GM12878 (cell line): ENCODE measurements around the gene TRIM61. TPM values are rescaled to one million over a fixed set of nuclear protein-coding genes. Genes with fewer than 3 reads are reported as not detected.
"Not testable (repeated sequence)": the region's sequence is repeated elsewhere in the genome, so short reads cannot be mapped to it uniquely, and the experiment has no call there.

ENCODE experiments used
- ATAC-seq: fragments of 200-7000 bp; cut with Tn5 transposase; 3 replicates; pipeline ENCODE4 v1.9.1; 2020; ENCODE audit warnings: mild to moderate bottlenecking, moderate library complexity
- BruUV-seq: library from RNA; stranded (reverse); fragments of 400-500 nt; replicated peaks from 2 replicates; lab custom pipeline; 2021; lab: Mats Ljungman, UMichigan
- CTCF ChIA-PET: fragments of 300-600 bp; sonication (Branson Sonifier 250); formaldehyde crosslinking; extraction: SDS; loops from one replicate; lab custom pipeline; 2021; ENCODE audit warnings: inconsistent platforms; lab: Yijun Ruan, JAX
- POLR2A ChIA-PET: fragments of 350-600 bp; formaldehyde crosslinking; extraction: SDS; loops from one replicate; lab custom pipeline; 2021; ENCODE audit warnings: inconsistent platforms; lab: Charles Lee
- RAD21 ChIA-PET: fragments of 300-600 bp; sonication (Branson Sonifier 250); formaldehyde crosslinking; loops from one replicate; lab custom pipeline; 2023; ENCODE audit warnings: antibody characterized with exemption; ENCODE audit not compliant: unreplicated experiment; lab: Charles Lee
- SMC1A ChIA-PET: fragments of 300-600 bp; sonication (Branson Sonifier 250); formaldehyde crosslinking; loops from one replicate; lab custom pipeline; 2023; ENCODE audit not compliant: unreplicated experiment, uncharacterized antibody; lab: Charles Lee
- DNase-seq: peaks from one replicate; pipeline ENCODE4 v3.0.0-alpha.2; 2011; ENCODE audit warnings: low read depth, low spot score
- FAIRE-seq: peaks from 3 replicates; lab custom pipeline; 2011; peaks lifted over from hg19 to GRCh38; lab: Jason Lieb, UNC
- H2AFZ ChIP-seq: 2 replicates; pipeline ENCODE4 v1.6.0; 2011; ENCODE audit warnings: low read depth, low read length, control low read depth; ENCODE audit not compliant: control insufficient read depth
- H3K27ac ChIP-seq: 2 replicates; pipeline ENCODE4 v1.5.1; 2011; ENCODE audit warnings: control low read depth; ENCODE audit not compliant: control insufficient read depth, insufficient read depth
- H3K27me3 ChIP-seq, 2 experiments: replicated peaks in 1 of 2; 2 replicates each; pipeline versions ENCODE4 v1.6.0 to v1.6.1; 2011; ENCODE audit warnings: low read length in 1 of 2; ENCODE audit not compliant: control insufficient read depth in 2 of 2, insufficient read depth in 2 of 2
- H3K36me3 ChIP-seq, 2 experiments: 2 replicates each; pipeline ENCODE4 v1.5.1; 2011; ENCODE audit warnings: low read length in 1 of 2; ENCODE audit not compliant: control insufficient read depth in 2 of 2, insufficient read depth in 2 of 2
- H3K4me1 ChIP-seq: 2 replicates; pipeline ENCODE4 v1.6.1; 2011; ENCODE audit warnings: mild to moderate bottlenecking, low read length, moderate library complexity, mixed read lengths; ENCODE audit not compliant: control insufficient read depth, insufficient read depth
- H3K4me2 ChIP-seq: 2 replicates; pipeline ENCODE4 v1.6.0; 2011; ENCODE audit warnings: control low read depth; ENCODE audit not compliant: control insufficient read depth, insufficient read depth
- H3K4me3 ChIP-seq: fragments of 200-600 bp; sonication (generic); 2 replicates; pipeline ENCODE4 v1.5.1; 2016
- H3K79me2 ChIP-seq: 2 replicates; pipeline ENCODE4 v1.6.0; 2011; ENCODE audit warnings: low read length; ENCODE audit not compliant: control insufficient read depth, insufficient read depth
- H3K9ac ChIP-seq: 2 replicates; pipeline ENCODE4 v1.8.0; 2011; ENCODE audit warnings: low read length, control low read depth, mixed read lengths; ENCODE audit not compliant: control insufficient read depth, insufficient read depth
- H3K9me3 ChIP-seq: replicated peaks from 3 replicates; pipeline ENCODE4 v1.5.1; 2011; ENCODE audit warnings: mild to moderate bottlenecking, low read length; ENCODE audit not compliant: control insufficient read depth, insufficient read depth
- H4K20me1 ChIP-seq: 2 replicates; pipeline ENCODE4 v1.6.0; 2011; ENCODE audit not compliant: control insufficient read depth, insufficient read depth
- IKZF2 ChIP-seq, 2 experiments: fragments of 450-650 bp; IDR thresholded peaks; 2 replicates each; pipeline ENCODE4 v1.6.1; 2017; ENCODE audit warnings: mild to moderate bottlenecking in 2 of 2, moderate library complexity in 2 of 2
- RUNX3 ChIP-seq: IDR thresholded peaks from 2 replicates; pipeline ENCODE4 v1.6.1; 2012; ENCODE audit warnings: low read length, inconsistent platforms
- SPI1 ChIP-seq: IDR thresholded peaks from 2 replicates; pipeline ENCODE4 v1.6.1; 2011; ENCODE audit warnings: low read depth, mild to moderate bottlenecking, low read length, moderate library complexity, borderline replicate concordance; ENCODE audit not compliant: insufficient read depth
- WGBS: methylation state at CpG from one replicate; pipeline ENCODE4 v1.1.6; 2016; ENCODE audit warnings: low lambda C conversion rate; ENCODE audit not compliant: insufficient replicate concordance, insufficient coverage; ENCODE audit errors: missing lambda C conversion rate; 5-methylcytosine and 5-hydroxymethylcytosine counted together
- in situ Hi-C: fragments of 300-500 bp; cut with MboI; formaldehyde crosslinking; loops from 9 replicates; pipeline ENCODE4 v1.14.3; 2018; ENCODE audit warnings: mixed read lengths
- intact Hi-C: fragments of 100-400 bp; cut with micrococcal nuclease; formaldehyde crosslinking; loops from one replicate; pipeline ENCODE4 v1.14.2; 2022; ENCODE audit not compliant: unreplicated experiment
- polyA plus RNA-seq, 11 experiments: library from polyadenylated mRNA; depleted of rRNA in 4 of 11; unstranded in 6 of 11; stranded (reverse) in 5 of 11; fragments of >200 nt; fragmentation: Nextera tagmentation in 4 of 11; fragmentation: Illumina TruSeq in 1 of 11; extraction: Ambion mirVana in 4 of 11; extraction: Trizol in 1 of 11; gene quantifications; 1 replicate in 1 of 11; 2 replicates in 10 of 11; pipeline versions ENCODE4 v1.2.1 to v1.2.3, GENCODE V29; 2011 to 2016; ENCODE audit warnings: inconsistent platforms in 2 of 11, missing spikeins in 2 of 11, low read depth in 1 of 11
- total RNA-seq, 4 experiments: library from RNA; depleted of rRNA in 3 of 4; stranded (reverse); fragments of >200 nt in 3 of 4; fragmentation: Illumina TruSeq in 1 of 4; extraction: Trizol in 1 of 4; gene quantifications; 2 replicates each; pipeline versions ENCODE4 v1.2.1 to v1.2.3, GENCODE V29; 2013 to 2021

Gene TRIM61
- total and polyA plus RNA-seq, 10 of the 15 experiments (the other 5 are each of a cell fraction or from before 2014, with no cell fraction given), result 3.2 to 10.9 (median 5.7) TPM

DNA sequence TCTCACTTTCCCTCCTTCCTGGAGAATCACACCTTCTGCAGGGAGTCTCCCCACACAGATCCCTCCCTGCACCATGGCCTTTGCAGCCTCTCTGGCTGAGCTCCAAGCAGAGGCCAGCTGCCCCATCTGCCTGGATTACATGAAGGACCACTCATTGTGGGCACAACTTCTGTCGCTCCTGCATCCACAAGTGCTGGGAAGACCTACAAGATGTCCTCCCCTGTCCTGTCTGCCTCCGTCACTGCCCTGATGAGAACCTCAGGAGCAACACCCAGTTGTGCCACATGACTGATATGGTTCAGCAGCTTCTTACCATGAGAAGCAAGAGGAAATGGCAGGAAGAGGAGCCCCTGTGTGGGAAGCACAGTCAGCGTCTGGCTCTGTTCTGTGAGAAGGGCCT is 29.5 kb downstream of the TRIM61 start:
- H3K36me3 ChIP-seq, intact Hi-C loops, H3K27me3 ChIP-seq, H3K9ac ChIP-seq, H3K79me2 ChIP-seq, ATAC-seq, H2AFZ ChIP-seq, H3K4me1 ChIP-seq, H3K27ac ChIP-seq, DNase-seq, H3K4me2 ChIP-seq, H3K9me3 ChIP-seq, FAIRE-seq, H4K20me1 ChIP-seq, H3K4me3 ChIP-seq, BruUV-seq: not testable (repeated sequence)
- ChIA-PET POLR2A (interaction anchor here (3.3 kb wide), 1 partner anchor 11 kb away, joined by 25 read pairs; no protein-coding TSS in a partner anchor), SMC1A (interaction anchor here (1.5 to 5.2 kb wide), 3 partner anchors 10 to 178 kb away, joined by 3 to 88 read pairs (median 9); no protein-coding TSS in a partner anchor), RAD21 (interaction anchor here (1.9 to 4.7 kb wide), 2 partner anchors 11 to 168 kb away, joined by 5 to 58 read pairs; no protein-coding TSS in a partner anchor), CTCF (interaction anchor here (1.0 to 8.6 kb wide), 5 partner anchors 8 to 179 kb away, joined by 3 to 185 read pairs (median 5); no protein-coding TSS in a partner anchor)
- WGBS, result 88% methylated on average over 3 of the region's 3 CpGs
- in situ Hi-C loops, result loop anchor here (25.0 kb wide), 1 partner anchor 1786 kb away; the partner anchor contains the start of gene NAF1

DNA sequence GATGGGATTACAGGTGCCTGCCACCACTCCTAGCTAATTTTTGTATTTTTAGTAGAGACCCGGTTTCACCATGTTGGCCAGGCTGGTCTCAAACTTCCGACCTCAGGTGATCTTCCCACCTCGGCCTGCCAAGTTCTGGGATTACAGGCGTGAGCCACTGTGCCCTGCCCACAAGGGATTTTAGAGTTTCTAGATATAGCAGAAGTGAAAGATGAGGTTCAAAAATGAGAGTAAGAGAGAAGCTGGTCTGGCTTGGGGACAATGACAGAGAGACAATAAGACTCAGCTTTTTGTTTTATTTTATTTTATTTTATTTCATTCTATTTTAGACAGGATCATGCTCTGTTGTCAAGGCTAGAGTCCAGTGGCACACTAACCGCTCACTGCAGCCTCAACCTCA is 30.6 kb downstream of the TRIM61 start:
- Histone ChIP-seq H2AFZ (no peak overlapping the region), H3K4me1 (no peaks in the 10 kb centered on the region), H3K36me3 (no peaks in the 10 kb centered on the region), H3K4me2 (no peak overlapping the region), H4K20me1 (no peaks in the 10 kb centered on the region), H3K27ac (no peak overlapping the region), H3K79me2 (no peaks in the 10 kb centered on the region), H3K9me3 (no peaks in the 10 kb centered on the region; the same call in 2 of the 3 replicates)
- BruUV-seq, result no TSS peak
- WGBS, result 47% methylated on average over 5 of the region's 5 CpGs
- SMC1A ChIA-PET, result interaction anchor here (2.2 to 5.2 kb wide), 2 partner anchors 9 to 11 kb away, joined by 9 to 88 read pairs; no protein-coding TSS in a partner anchor
- ATAC-seq (peak; percentile 63), FAIRE-seq (no peak), DNase-seq (no peak)
- CTCF ChIA-PET, result interaction anchor here (0.6 to 8.6 kb wide), 5 partner anchors 9 to 184 kb away, joined by 3 to 185 read pairs (median 3); no protein-coding TSS in a partner anchor
- in situ Hi-C loops, result loop anchor here (25.0 kb wide), 1 partner anchor 1785 kb away; the partner anchor contains the start of gene NAF1
- intact Hi-C loops, result no loop called here
- TF ChIP-seq RUNX3 (no peak), IKZF2 (IDR thresholded peaks at IDR 0.05) (peak in 1 of 2 experiments; percentile 21; a peak in 1 of 4 replicates), SPI1 (peak; percentile 54; the same call in 1 of the 2 replicates)
- TF ChIP-seq, all 136 proteins: peak for 2
- ChIA-PET RAD21 (interaction anchor here (4.7 kb wide), 1 partner anchor 9 kb away, joined by 58 read pairs; no protein-coding TSS in a partner anchor), POLR2A (interaction anchor here (3.3 kb wide), 1 partner anchor 10 kb away, joined by 25 read pairs; no protein-coding TSS in a partner anchor)
- no peaks in the 10 kb centered on the region for H3K27me3 ChIP-seq
- no peak overlapping the region for H3K4me3 ChIP-seq
- H3K9ac ChIP-seq, result no peak overlapping the region
